Measurements from ENCODE around the gene GPR161. TPM values are rescaled to one million over a fixed set of nuclear protein-coding genes. Genes with fewer than 3 reads are reported as not detected.
"Not testable (repeated sequence)": the region's sequence is repeated elsewhere in the genome, so short reads cannot be mapped to it uniquely, and the experiment has no call there.

GPR161 gene
- total RNA-seq, 3 donors from 2014 or later, result 2.2 to 13.1 (median 4.2) TPM

DNA sequence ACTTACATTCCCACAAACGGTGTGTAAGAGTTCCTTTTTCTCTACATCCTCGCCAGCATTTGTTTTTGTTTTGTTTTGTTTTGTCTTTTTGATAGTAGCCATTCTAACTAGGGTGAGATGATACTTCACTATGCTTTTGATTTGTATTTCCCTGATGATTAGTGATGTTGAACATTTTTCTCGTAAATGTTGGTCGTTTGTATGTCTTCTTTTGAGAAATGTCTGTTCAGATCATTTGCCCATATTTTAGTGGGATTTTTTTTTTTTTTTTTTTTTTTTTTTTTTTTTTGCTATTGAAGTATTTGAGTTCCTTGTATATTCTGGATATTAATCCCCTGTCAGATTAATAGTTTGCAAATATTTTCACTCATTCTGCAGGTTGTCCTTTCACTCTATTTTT, 19.2 kb upstream of the GPR161 start:
- no peak for DNase-seq
- Histone ChIP-seq H3K4me1 (ENCODE audit: low read depth) (no peaks in the 10 kb centered on the region), H3K4me3 (no peak overlapping the region), H3K36me3 (ENCODE audit: low read depth) (no peaks in the 10 kb centered on the region), H3K9me3 (peaks cover 18% of the 10 kb centered on the region)
- intact Hi-C loops (cut with DNase I, micrococcal nuclease), result no loop called here
- TF ChIP-seq, protein P1, sequence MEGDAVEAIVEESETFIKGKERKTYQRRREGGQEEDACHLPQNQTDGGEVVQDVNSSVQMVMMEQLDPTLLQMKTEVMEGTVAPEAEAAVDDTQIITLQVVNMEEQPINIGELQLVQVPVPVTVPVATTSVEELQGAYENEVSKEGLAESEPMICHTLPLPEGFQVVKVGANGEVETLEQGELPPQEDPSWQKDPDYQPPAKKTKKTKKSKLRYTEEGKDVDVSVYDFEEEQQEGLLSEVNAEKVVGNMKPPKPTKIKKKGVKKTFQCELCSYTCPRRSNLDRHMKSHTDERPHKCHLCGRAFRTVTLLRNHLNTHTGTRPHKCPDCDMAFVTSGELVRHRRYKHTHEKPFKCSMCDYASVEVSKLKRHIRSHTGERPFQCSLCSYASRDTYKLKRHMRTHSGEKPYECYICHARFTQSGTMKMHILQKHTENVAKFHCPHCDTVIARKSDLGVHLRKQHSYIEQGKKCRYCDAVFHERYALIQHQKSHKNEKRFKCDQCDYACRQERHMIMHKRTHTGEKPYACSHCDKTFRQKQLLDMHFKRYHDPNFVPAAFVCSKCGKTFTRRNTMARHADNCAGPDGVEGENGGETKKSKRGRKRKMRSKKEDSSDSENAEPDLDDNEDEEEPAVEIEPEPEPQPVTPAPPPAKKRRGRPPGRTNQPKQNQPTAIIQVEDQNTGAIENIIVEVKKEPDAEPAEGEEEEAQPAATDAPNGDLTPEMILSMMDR (IDR thresholded peaks at IDR 0.05), result no peak
- no peak for ATAC-seq

GRCh38 chr1:168154707-168155106, 18.0 kb upstream of the GPR161 start:
- ATAC-seq; H3K4me1 ChIP-seq (ENCODE audit: low read depth); H3K36me3 ChIP-seq (ENCODE audit: low read depth); intact Hi-C loops (cut with DNase I, micrococcal nuclease); DNase-seq; H3K4me3 ChIP-seq: not testable (repeated sequence)
- H3K9me3 ChIP-seq, result peaks cover 10% of the 10 kb centered on the region

- TF ChIP-seq, protein P1 (IDR thresholded peaks at IDR 0.05), result no peak
- Histone ChIP-seq H3K4me1 (ENCODE audit: low read depth) (no peaks in the 10 kb centered on the region), H3K9me3 (no peaks in the 10 kb centered on the region), H3K36me3 (ENCODE audit: low read depth) (no peaks in the 10 kb centered on the region), H3K4me3 (no peak overlapping the region)
- intact Hi-C loops (cut with DNase I, micrococcal nuclease), result no loop called here
- DNase-seq (no peak), ATAC-seq (no peak)
Measured at GRCh38 chr1:168151935-168152334, 15.2 kb upstream of the GPR161 start.

- TF ChIP-seq, protein P1 (IDR thresholded peaks at IDR 0.05), result no peak
- H3K9me3 ChIP-seq, result no peaks in the 10 kb centered on the region
- no peaks in the 10 kb centered on the region for H3K36me3 ChIP-seq (ENCODE audit: low read depth)
- no peak overlapping the region for H3K4me3 ChIP-seq
- ATAC-seq, result no peak
- intact Hi-C loops (cut with DNase I, micrococcal nuclease), result no loop called here
- no peaks in the 10 kb centered on the region for H3K4me1 ChIP-seq (ENCODE audit: low read depth)
- DNase-seq, result no peak
Measured at GRCh38 chr1:168150283-168150682, 13.6 kb upstream of the GPR161 start.

DNA sequence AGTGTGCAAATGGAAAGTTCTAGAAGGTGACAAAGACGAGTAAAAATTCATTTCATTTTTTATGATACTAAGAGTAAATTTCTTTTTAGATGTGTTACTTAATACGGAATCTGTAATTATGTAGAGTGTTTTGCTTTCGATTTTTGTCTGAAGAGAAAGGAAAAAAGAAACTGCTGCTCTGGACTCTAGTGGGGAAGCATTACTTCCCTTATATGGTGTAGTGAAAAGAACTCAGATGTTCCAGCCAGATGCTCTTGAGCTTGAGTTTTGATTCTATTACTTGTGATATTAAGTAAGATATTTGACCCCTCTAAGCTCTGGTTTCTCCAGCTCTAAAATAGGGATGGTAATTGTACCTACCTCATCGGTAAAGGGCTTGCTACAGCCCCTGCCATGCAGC, 12.2 kb upstream of the GPR161 start:
- Histone ChIP-seq H3K9me3 (no peaks in the 10 kb centered on the region), H3K4me1 (ENCODE audit: low read depth) (no peaks in the 10 kb centered on the region), H3K4me3 (no peak overlapping the region), H3K36me3 (ENCODE audit: low read depth) (no peaks in the 10 kb centered on the region)
- TF ChIP-seq, protein P1 (IDR thresholded peaks at IDR 0.05), result no peak
- ATAC-seq, result no peak
- intact Hi-C loops (cut with DNase I, micrococcal nuclease), result no loop called here
- DNase-seq, result no peak

DNA sequence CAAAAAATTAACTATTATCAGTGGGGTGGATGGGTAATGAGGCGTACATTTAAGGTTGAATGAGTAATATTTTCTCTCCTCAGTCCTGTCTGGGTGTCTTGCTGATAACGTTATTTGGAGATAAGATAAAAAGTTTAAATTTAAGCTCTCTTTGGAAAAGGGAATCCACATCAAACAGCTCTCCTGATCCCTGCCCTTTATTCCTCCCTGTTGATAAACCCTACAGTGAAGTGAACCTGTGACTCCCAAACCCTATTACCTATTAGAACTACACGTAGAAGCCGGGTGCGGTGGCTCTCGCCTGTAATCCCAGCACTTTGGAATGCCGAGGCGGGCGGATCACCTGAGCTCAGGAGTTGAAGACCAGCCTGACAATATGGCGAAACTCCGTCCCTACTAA, 9.9 kb upstream of the GPR161 start:
- DNase-seq, result no peak

More for the DNA sequence above, 9.9 kb upstream of the GPR161 start:
- intact Hi-C loops (cut with DNase I, micrococcal nuclease), result no loop called here
- H3K4me1 ChIP-seq (ENCODE audit: low read depth), result no peaks in the 10 kb centered on the region
- no peak overlapping the region for H3K4me3 ChIP-seq
- TF ChIP-seq, protein P1 (IDR thresholded peaks at IDR 0.05), result no peak
- ATAC-seq, result no peak
- no peaks in the 10 kb centered on the region for H3K9me3 ChIP-seq
- no peaks in the 10 kb centered on the region for H3K36me3 ChIP-seq (ENCODE audit: low read depth)

All from mucosa of descending colon (tissue), 3 donors.